NB4 (cell line): Measurements from ENCODE around the gene MYCBPAP.

Source experiments
- MYC ChIP-seq: IDR thresholded peaks from 2 replicates; pipeline ENCODE4 v1.6.1; 2011; ENCODE audit warnings: low read depth, low read length
- POLR2A ChIP-seq: IDR thresholded peaks from 2 replicates; pipeline ENCODE4 v1.6.1; 2011; ENCODE audit warnings: mild to moderate bottlenecking; ENCODE audit not compliant: insufficient read length; ENCODE audit errors: extremely low read depth
- TF ChIP-seq, protein P1 (sequence below): IDR thresholded peaks from one replicate; pipeline ENCODE4 v1.5.1; 2012; ENCODE audit warnings: low read depth, low read length
- TF ChIP-seq, protein P2 (sequence below): IDR thresholded peaks from 2 replicates; pipeline ENCODE4 v1.6.1; 2011; ENCODE audit warnings: low read depth, low read length

DNA sequence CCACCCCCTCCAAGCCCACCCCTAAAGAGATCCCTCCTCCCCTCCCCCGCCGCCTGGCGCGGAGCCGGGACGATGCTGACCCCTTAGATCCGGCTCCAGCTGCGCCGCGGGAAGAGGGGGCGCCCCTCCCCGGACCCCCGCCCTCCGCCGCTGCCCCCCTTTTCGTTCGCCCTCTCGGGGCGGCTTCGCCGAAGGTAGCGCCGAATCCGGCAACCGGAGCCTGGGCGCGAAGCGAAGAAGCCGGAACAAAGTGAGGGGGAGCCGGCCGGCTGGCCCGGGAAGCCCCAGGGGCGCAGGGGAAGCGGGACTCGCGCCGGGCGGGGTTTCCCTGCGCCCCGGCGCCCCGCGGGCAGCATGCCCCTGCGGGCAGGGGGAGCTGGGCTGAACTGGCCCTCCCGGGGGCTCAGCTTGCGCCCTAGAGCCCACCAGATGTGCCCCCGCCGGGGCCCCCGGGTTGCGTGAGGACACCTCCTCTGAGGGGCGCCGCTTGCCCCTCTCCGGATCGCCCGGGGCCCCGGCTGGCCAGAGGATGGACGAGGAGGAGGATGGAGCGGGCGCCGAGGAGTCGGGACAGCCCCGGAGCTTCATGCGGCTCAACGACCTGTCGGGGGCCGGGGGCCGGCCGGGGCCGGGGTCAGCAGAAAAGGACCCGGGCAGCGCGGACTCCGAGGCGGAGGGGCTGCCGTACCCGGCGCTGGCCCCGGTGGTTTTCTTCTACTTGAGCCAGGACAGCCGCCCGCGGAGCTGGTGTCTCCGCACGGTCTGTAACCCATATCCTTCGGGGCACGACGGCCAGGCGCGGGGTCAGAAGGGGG, 52.9 kb downstream of the MYCBPAP start:
- TF ChIP-seq, protein P1, sequence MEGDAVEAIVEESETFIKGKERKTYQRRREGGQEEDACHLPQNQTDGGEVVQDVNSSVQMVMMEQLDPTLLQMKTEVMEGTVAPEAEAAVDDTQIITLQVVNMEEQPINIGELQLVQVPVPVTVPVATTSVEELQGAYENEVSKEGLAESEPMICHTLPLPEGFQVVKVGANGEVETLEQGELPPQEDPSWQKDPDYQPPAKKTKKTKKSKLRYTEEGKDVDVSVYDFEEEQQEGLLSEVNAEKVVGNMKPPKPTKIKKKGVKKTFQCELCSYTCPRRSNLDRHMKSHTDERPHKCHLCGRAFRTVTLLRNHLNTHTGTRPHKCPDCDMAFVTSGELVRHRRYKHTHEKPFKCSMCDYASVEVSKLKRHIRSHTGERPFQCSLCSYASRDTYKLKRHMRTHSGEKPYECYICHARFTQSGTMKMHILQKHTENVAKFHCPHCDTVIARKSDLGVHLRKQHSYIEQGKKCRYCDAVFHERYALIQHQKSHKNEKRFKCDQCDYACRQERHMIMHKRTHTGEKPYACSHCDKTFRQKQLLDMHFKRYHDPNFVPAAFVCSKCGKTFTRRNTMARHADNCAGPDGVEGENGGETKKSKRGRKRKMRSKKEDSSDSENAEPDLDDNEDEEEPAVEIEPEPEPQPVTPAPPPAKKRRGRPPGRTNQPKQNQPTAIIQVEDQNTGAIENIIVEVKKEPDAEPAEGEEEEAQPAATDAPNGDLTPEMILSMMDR, result no peak
- TF ChIP-seq POLR2A (no peak), MYC (no peak)
- TF ChIP-seq, protein P2, sequence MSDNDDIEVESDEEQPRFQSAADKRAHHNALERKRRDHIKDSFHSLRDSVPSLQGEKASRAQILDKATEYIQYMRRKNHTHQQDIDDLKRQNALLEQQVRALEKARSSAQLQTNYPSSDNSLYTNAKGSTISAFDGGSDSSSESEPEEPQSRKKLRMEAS, result no peak
